ENCODE results near the gene FOXO6. TPM values are rescaled to one million over a fixed set of nuclear protein-coding genes. Genes with fewer than 3 reads are reported as not detected.

Gene FOXO6
- total and polyA plus RNA-seq, 2 donors (not counting 1 experiment from before 2014, with no cell fraction given): under 0.01 TPM; not detected in 1

- Histone ChIP-seq H2AFZ (ENCODE audit: low read length) (no peak overlapping the region), H3K27me3 (ENCODE audit: control insufficient read depth, insufficient read depth, low read length) (no peaks in the 10 kb centered on the region), H3K4me2 (ENCODE audit: extremely low read depth, insufficient read depth, low read length) (no peak overlapping the region), H3K9me3 (ENCODE audit: control insufficient read depth, insufficient read depth, low read depth, low read length) (no peaks in the 10 kb centered on the region), H3K9ac (ENCODE audit: insufficient read depth, low read length) (no peak overlapping the region), H3K36me3 (ENCODE audit: control insufficient read depth, insufficient read depth, low read length) (no peaks in the 10 kb centered on the region), H3K4me3 (replicated peaks in 1 of 4; ENCODE audit: control extremely low read depth in 1 of 4, insufficient read depth in 1 of 4, low read depth in 3 of 4, low read length in 4 of 4) (no peak overlapping the region), H4K20me1 (ENCODE audit: control insufficient read depth, extremely low read depth, insufficient read depth, low read length) (no peaks in the 10 kb centered on the region), H3K27ac (ENCODE audit: insufficient read depth, low read length) (no peak overlapping the region), H3K79me2 (ENCODE audit: control insufficient read depth, insufficient read depth, low read length) (no peaks in the 10 kb centered on the region), H3K4me1 (ENCODE audit: control insufficient read depth, extremely low read depth, insufficient read depth, low read length) (no peaks in the 10 kb centered on the region)
- no peak for TF ChIP-seq EZH2 (IDR thresholded peaks at IDR 0.05; ENCODE audit: low read length, missing control alignments)
- TF ChIP-seq, protein P1, sequence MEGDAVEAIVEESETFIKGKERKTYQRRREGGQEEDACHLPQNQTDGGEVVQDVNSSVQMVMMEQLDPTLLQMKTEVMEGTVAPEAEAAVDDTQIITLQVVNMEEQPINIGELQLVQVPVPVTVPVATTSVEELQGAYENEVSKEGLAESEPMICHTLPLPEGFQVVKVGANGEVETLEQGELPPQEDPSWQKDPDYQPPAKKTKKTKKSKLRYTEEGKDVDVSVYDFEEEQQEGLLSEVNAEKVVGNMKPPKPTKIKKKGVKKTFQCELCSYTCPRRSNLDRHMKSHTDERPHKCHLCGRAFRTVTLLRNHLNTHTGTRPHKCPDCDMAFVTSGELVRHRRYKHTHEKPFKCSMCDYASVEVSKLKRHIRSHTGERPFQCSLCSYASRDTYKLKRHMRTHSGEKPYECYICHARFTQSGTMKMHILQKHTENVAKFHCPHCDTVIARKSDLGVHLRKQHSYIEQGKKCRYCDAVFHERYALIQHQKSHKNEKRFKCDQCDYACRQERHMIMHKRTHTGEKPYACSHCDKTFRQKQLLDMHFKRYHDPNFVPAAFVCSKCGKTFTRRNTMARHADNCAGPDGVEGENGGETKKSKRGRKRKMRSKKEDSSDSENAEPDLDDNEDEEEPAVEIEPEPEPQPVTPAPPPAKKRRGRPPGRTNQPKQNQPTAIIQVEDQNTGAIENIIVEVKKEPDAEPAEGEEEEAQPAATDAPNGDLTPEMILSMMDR (conservative IDR thresholded peaks at IDR 0.05 in 1 of 2, IDR thresholded peaks at IDR 0.05 in 1 of 2; ENCODE audit: low read depth in 1 of 2, low read length in 2 of 2): no peak
- DNase-seq (ENCODE audit: low read depth in 2 of 2): no peak
Measured at GRCh38 chr1:41328780-41329640, 32.2 kb upstream of the FOXO6 start.

GRCh38 chr1:41329662-41330587 lies 31.3 kb upstream of the FOXO6 start:
- no peak overlapping the region for H3K4me2 ChIP-seq (ENCODE audit: extremely low read depth, insufficient read depth, low read length)
- H3K27me3 ChIP-seq (ENCODE audit: control insufficient read depth, insufficient read depth, low read length): no peaks in the 10 kb centered on the region
- no peaks in the 10 kb centered on the region for H3K79me2 ChIP-seq (ENCODE audit: control insufficient read depth, insufficient read depth, low read length)
- H4K20me1 ChIP-seq (ENCODE audit: control insufficient read depth, extremely low read depth, insufficient read depth, low read length): no peaks in the 10 kb centered on the region
- no peak overlapping the region for H3K4me3 ChIP-seq (replicated peaks in 1 of 4; ENCODE audit: control extremely low read depth in 1 of 4, insufficient read depth in 1 of 4, low read depth in 3 of 4, low read length in 4 of 4)
- no peak overlapping the region for H3K27ac ChIP-seq (ENCODE audit: insufficient read depth, low read length)
- H3K36me3 ChIP-seq (ENCODE audit: control insufficient read depth, insufficient read depth, low read length): no peaks in the 10 kb centered on the region
- H2AFZ ChIP-seq (ENCODE audit: low read length): no peak overlapping the region
- DNase-seq (ENCODE audit: low read depth in 2 of 2): no peak
- H3K9ac ChIP-seq (ENCODE audit: insufficient read depth, low read length): no peak overlapping the region
- H3K4me1 ChIP-seq (ENCODE audit: control insufficient read depth, extremely low read depth, insufficient read depth, low read length): no peaks in the 10 kb centered on the region
- TF ChIP-seq, protein P1 (conservative IDR thresholded peaks at IDR 0.05 in 1 of 2, IDR thresholded peaks at IDR 0.05 in 1 of 2; ENCODE audit: low read depth in 1 of 2, low read length in 2 of 2): no peak
- TF ChIP-seq EZH2 (IDR thresholded peaks at IDR 0.05; ENCODE audit: low read length, missing control alignments): no peak
- H3K9me3 ChIP-seq (ENCODE audit: control insufficient read depth, insufficient read depth, low read depth, low read length): no peaks in the 10 kb centered on the region

Data from fibroblast of lung (primary cell).